Measurements from ENCODE around the gene ABLIM2.

GRCh38 chr4:8155048-8155447 lies 3.6 kb downstream of the ABLIM2 start:
- TF ChIP-seq CTCF (IDR thresholded peaks at IDR 0.05; ENCODE audit: insufficient read depth, low read length, poor library complexity, severe bottlenecking) (no peak), EZH2phosphoT487 (conservative IDR thresholded peaks at IDR 0.05; ENCODE audit: low read length) (no peak)
